Endothelial cell of umbilical vein (primary cell): ENCODE measurements around the gene MRPL42. TPM values are rescaled to one million over a fixed set of nuclear protein-coding genes. Genes with fewer than 3 reads are reported as not detected.
A peak's percentile ranks its signal among the peaks of the same experiment; 100 is the strongest.

ENCODE experiments used
- BruUV-seq: library from RNA; stranded (reverse); fragments of 400-500 nt; replicated peaks from 2 replicates; lab custom pipeline; 2021; lab: Mats Ljungman, UMichigan
- CTCF ChIA-PET: fragments of 300-600, 350-600 bp; sonication (Branson Sonifier 250); formaldehyde crosslinking; loops from one replicate; lab custom pipeline; 2021; ENCODE audit warnings: antibody characterized with exemption, inconsistent platforms; lab: Charles Lee
- POLR2A ChIA-PET: fragments of 300-600, 350-600 bp; sonication (Branson Sonifier 250); formaldehyde crosslinking; loops from one replicate; lab custom pipeline; 2021; ENCODE audit warnings: antibody characterized with exemption, inconsistent platforms; lab: Charles Lee
- DNase-seq: peaks from one replicate; pipeline ENCODE4 v3.0.0-alpha.2; 2011; ENCODE audit warnings: low read depth, low spot score
- FAIRE-seq: peaks from 2 replicates; lab custom pipeline; 2011; peaks lifted over from hg19 to GRCh38; lab: Jason Lieb, UNC
- H2AFZ ChIP-seq: 2 replicates; pipeline ENCODE4 v1.6.0; 2012; ENCODE audit warnings: low read depth, low read length, control low read depth, inconsistent platforms
- H3K27ac ChIP-seq: 2 replicates; pipeline ENCODE4 v1.5.1; 2011; ENCODE audit warnings: low read depth, mild to moderate bottlenecking, control low read depth, low read length, moderate library complexity; ENCODE audit not compliant: insufficient read depth
- H3K27me3 ChIP-seq, 2 experiments: 2 replicates each; pipeline versions ENCODE4 v1.6.0 to v1.6.1; 2011; ENCODE audit warnings: low read length in 2 of 2, mixed read lengths in 1 of 2; ENCODE audit not compliant: control insufficient read depth in 2 of 2, insufficient read depth in 2 of 2
- H3K36me3 ChIP-seq, 2 experiments: 2 replicates in 1 of 2; 3 replicates in 1 of 2; pipeline ENCODE4 v1.5.1; 2011; ENCODE audit warnings: low read length in 2 of 2, mild to moderate bottlenecking in 1 of 2, moderate library complexity in 1 of 2; ENCODE audit not compliant: control insufficient read depth in 2 of 2, insufficient read depth in 2 of 2; ENCODE audit errors: extremely low read depth in 1 of 2
- H3K4me1 ChIP-seq: 3 replicates; pipeline ENCODE4 v1.5.1; 2011; ENCODE audit warnings: mild to moderate bottlenecking, low read length; ENCODE audit not compliant: control insufficient read depth, insufficient read depth; ENCODE audit errors: extremely low read depth
- H3K4me2 ChIP-seq: 2 replicates; pipeline ENCODE4 v1.6.1; 2011; ENCODE audit warnings: low read length, control low read depth, mixed read lengths; ENCODE audit not compliant: insufficient read depth
- H3K4me3 ChIP-seq, 3 experiments: fragments of 200-600 bp in 1 of 3; sonication (generic), shearing (Covaris generic) in 1 of 3; replicated peaks in 1 of 3; 2 replicates each; pipeline ENCODE4 v1.5.1; 2011 to 2016; ENCODE audit warnings: control low read depth in 3 of 3, low read length in 3 of 3, mild to moderate bottlenecking in 2 of 3, inconsistent platforms in 1 of 3, low read depth in 1 of 3, moderate library complexity in 1 of 3; ENCODE audit not compliant: insufficient read depth in 1 of 3
- H3K79me2 ChIP-seq: 2 replicates; pipeline ENCODE4 v1.6.0; 2012; ENCODE audit warnings: low read length, inconsistent platforms; ENCODE audit not compliant: control insufficient read depth, insufficient read depth
- H3K9ac ChIP-seq: replicated peaks from 2 replicates; pipeline ENCODE3; 2011; ENCODE audit warnings: low read length, control low read depth; ENCODE audit not compliant: insufficient read depth; ENCODE audit errors: extremely low read depth
- H3K9me1 ChIP-seq: replicated peaks from 3 replicates; pipeline ENCODE4 v1.6.0; 2011; ENCODE audit warnings: mild to moderate bottlenecking, low read length; ENCODE audit not compliant: control insufficient read depth, insufficient read depth; ENCODE audit errors: extremely low read depth
- H3K9me3 ChIP-seq: replicated peaks from 2 replicates; pipeline ENCODE4 v1.5.1; 2012; ENCODE audit warnings: low read length, inconsistent platforms; ENCODE audit not compliant: control insufficient read depth, insufficient read depth
- H4K20me1 ChIP-seq: replicated peaks from 2 replicates; pipeline ENCODE3; 2011; ENCODE audit warnings: mild to moderate bottlenecking, low read length; ENCODE audit not compliant: control insufficient read depth, insufficient read depth; ENCODE audit errors: extremely low read depth
- EZH2 ChIP-seq: IDR thresholded peaks from 2 replicates; pipeline ENCODE4 v1.6.1; 2012; ENCODE audit warnings: borderline replicate concordance, low read depth, mild to moderate bottlenecking, moderate library complexity, low read length, inconsistent platforms; ENCODE audit not compliant: severe bottlenecking
- FOS ChIP-seq: IDR thresholded peaks from 2 replicates; pipeline ENCODE4 v1.6.1; 2011; ENCODE audit warnings: mild to moderate bottlenecking, low read length, moderate library complexity, borderline replicate concordance; ENCODE audit not compliant: insufficient read depth
- GATA2 ChIP-seq: IDR thresholded peaks from 2 replicates; pipeline ENCODE4 v1.7.0; 2011; ENCODE audit warnings: low read depth, mild to moderate bottlenecking, moderate library complexity, mixed read lengths, low read length; ENCODE audit not compliant: insufficient read length, insufficient read depth
- JUN ChIP-seq: IDR thresholded peaks from 2 replicates; pipeline ENCODE4 v1.6.1; 2011; ENCODE audit warnings: borderline replicate concordance, low read depth; ENCODE audit not compliant: insufficient read length, insufficient read depth
- MYC ChIP-seq: IDR thresholded peaks from one replicate; pipeline ENCODE4 v1.6.1; 2011; ENCODE audit warnings: mild to moderate bottlenecking, low read depth, low read length
- POLR2A ChIP-seq: IDR thresholded peaks from 2 replicates; pipeline ENCODE4 v1.6.1; 2012; ENCODE audit warnings: low read depth, mild to moderate bottlenecking, control low read depth, low read length
- POLR2AphosphoS5 ChIP-seq: IDR thresholded peaks from 2 replicates; pipeline ENCODE4 v1.6.1; 2012; ENCODE audit warnings: low read depth, mild to moderate bottlenecking, control low read depth, low read length, moderate library complexity; ENCODE audit not compliant: insufficient read depth
- dilution Hi-C: fragments of 300-500 bp; cut with MboI; formaldehyde crosslinking; loops from one replicate; pipeline ENCODE4 v1.15.0; 2019; ENCODE audit warnings: low sequenced_read_pairs; ENCODE audit not compliant: extremely low pct_ligation_motif_present
- intact Hi-C: fragments of 100-400 bp; cut with micrococcal nuclease; formaldehyde crosslinking; loops from one replicate; pipeline ENCODE4 v1.10.0; 2022
- polyA plus RNA-seq, 4 experiments: library from polyadenylated mRNA; depleted of rRNA in 3 of 4; stranded (reverse) in 3 of 4; unstranded in 1 of 4; fragments of >200 nt; gene quantifications; 2 replicates each; pipeline versions ENCODE4 v1.2.1 to v1.2.3, GENCODE V29; 2011 to 2012; ENCODE audit warnings: missing spikeins in 1 of 4
- total RNA-seq: library from RNA; stranded (reverse); gene quantifications from 2 replicates; pipeline ENCODE4 v1.2.3, GENCODE V29; 2021
- TF ChIP-seq, protein P1 (sequence below): IDR thresholded peaks from 2 replicates; pipeline ENCODE4 v1.6.1; 2011; ENCODE audit not compliant: insufficient read depth, insufficient read length
- TF ChIP-seq, protein P2 (sequence below), 2 donors: IDR thresholded peaks; 1 replicate in 1 of 2; 2 replicates in 1 of 2; pipeline ENCODE4 v1.5.1; 2011; ENCODE audit warnings: low read length in 2 of 2, mild to moderate bottlenecking in 2 of 2, moderate library complexity in 2 of 2, control low read depth in 1 of 2, inconsistent platforms in 1 of 2, low read depth in 1 of 2; ENCODE audit not compliant: insufficient read depth in 1 of 2; ENCODE audit errors: extremely low read depth in 1 of 2

Gene MRPL42
- total and polyA plus RNA-seq, 2 donors (not counting 3 experiments of a cell fraction or from before 2014, with no cell fraction given) = 38.5 to 61.2 TPM

DNA sequence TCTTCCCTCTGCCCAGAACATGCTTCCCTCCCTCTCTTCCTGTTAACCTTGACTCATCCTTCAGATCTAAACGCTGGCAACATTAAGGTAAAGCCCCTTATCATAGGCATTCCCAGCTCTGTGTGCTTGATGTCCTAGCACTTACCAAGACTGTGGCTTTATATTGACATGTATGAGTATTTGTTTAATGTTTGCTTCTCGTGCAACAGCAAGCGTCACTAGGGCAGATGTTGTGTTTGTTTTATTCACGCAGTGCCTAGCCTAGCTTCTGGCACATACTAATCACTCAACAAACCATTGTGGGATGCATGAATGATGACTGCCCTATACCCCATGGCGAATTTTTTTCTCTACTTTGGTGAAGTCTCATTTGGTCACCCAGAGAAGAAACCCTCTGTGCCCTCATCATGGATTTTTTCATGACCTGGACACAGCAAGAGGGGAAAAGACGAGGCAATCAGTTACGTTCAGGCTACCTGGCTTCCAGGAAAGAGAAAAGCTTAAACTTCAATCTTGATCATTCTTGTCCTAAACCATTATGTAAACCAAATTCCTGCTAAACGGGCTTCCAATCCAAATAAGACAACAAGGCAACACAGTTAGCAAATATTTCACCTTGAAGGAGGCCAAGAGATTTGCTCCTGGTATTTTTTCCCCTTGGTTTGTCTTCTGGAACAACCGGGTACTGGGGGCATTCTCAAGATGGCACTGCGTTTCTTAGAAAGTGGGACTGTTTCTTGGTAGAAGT lies 57.2 kb downstream of the MRPL42 start:
- no peaks in the 10 kb centered on the region for H3K9me1 ChIP-seq
- H3K79me2 ChIP-seq = no peaks in the 10 kb centered on the region
- ChIA-PET CTCF (interaction anchor here (0.7 to 1.6 kb wide), 4 partner anchors 12 to 752 kb away, joined by 3 to 13 read pairs (median 8); no protein-coding TSS in a partner anchor), POLR2A (no interaction called here)
- intact Hi-C loops (loop anchor here (5.0 kb wide), 1 partner anchor 578 kb away; no protein-coding TSS in a partner anchor), dilution Hi-C loops (no loop called here)
- H3K27me3 ChIP-seq = peaks cover 2% of the 10 kb centered on the region in 2 experiments
- no peak overlapping the region for H3K4me3 ChIP-seq
- H3K4me2 ChIP-seq = no peak overlapping the region
- H3K9me3 ChIP-seq = no peaks in the 10 kb centered on the region
- H2AFZ ChIP-seq = no peak overlapping the region
- FAIRE-seq (no peak), DNase-seq (no peak)
- no peak overlapping the region for H3K9ac ChIP-seq
- BruUV-seq = no TSS peak
- no peak overlapping the region for H3K27ac ChIP-seq
- H3K4me1 ChIP-seq = peaks cover 3% of the 10 kb centered on the region
- TF ChIP-seq, protein P1, sequence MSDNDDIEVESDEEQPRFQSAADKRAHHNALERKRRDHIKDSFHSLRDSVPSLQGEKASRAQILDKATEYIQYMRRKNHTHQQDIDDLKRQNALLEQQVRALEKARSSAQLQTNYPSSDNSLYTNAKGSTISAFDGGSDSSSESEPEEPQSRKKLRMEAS = no peak
- no peak for TF ChIP-seq POLR2AphosphoS5
- H3K36me3 ChIP-seq = no peaks in the 10 kb centered on the region
- no peaks in the 10 kb centered on the region for H4K20me1 ChIP-seq

DNA sequence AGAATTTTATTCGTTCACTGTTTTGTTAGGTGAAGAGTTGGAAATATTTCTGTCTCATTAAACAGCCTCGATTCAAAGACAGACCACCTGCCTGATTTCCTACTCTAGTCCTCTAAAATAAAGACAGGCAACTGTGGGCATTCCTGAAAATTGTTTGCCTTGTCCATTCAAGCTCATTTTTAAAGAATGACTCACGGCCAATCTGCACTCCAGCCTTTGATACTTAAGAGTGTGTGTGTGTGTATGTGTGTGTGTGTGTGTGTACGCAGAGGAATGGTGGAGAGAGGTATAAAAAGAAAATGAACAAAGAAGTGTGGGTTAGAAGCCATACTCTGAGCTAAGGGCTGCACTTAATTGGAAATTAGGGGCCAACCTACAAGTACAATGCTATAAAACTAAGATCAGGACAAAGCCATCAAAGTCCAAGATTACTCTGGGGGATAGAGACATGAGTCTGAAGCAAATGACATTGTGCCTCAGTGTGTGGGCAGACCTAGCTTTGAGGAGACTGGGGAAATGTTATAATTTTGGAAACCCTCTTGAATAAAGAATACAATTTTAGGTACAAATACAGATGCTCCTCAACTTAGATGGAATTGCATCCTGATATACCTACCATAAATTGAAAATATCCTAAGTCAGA lies 59.6 kb downstream of the MRPL42 start:
- no peaks in the 10 kb centered on the region for H3K9me3 ChIP-seq
- ChIA-PET POLR2A (no interaction called here), CTCF (interaction anchor here (0.6 to 2.5 kb wide), 14 partner anchors 9 to 576 kb away, joined by 3 to 30 read pairs (median 4); partner anchors contain the start of gene MRPL42)
- no peak overlapping the region for H2AFZ ChIP-seq
- no peak overlapping the region for H3K27ac ChIP-seq
- intact Hi-C loops (loop anchor here (5.0 kb wide), 1 partner anchor 575 kb away; no protein-coding TSS in a partner anchor), dilution Hi-C loops (no loop called here)
- no peak overlapping the region for H3K4me3 ChIP-seq
- no peaks in the 10 kb centered on the region for H3K9me1 ChIP-seq
- TF ChIP-seq MYC (no peak), GATA2 (no peak), POLR2A (no peak), JUN (peak; percentile 48), EZH2 (no peak), FOS (peak; percentile 35), POLR2AphosphoS5 (no peak)
- TF ChIP-seq, protein P2, sequence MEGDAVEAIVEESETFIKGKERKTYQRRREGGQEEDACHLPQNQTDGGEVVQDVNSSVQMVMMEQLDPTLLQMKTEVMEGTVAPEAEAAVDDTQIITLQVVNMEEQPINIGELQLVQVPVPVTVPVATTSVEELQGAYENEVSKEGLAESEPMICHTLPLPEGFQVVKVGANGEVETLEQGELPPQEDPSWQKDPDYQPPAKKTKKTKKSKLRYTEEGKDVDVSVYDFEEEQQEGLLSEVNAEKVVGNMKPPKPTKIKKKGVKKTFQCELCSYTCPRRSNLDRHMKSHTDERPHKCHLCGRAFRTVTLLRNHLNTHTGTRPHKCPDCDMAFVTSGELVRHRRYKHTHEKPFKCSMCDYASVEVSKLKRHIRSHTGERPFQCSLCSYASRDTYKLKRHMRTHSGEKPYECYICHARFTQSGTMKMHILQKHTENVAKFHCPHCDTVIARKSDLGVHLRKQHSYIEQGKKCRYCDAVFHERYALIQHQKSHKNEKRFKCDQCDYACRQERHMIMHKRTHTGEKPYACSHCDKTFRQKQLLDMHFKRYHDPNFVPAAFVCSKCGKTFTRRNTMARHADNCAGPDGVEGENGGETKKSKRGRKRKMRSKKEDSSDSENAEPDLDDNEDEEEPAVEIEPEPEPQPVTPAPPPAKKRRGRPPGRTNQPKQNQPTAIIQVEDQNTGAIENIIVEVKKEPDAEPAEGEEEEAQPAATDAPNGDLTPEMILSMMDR (IDR thresholded peaks at IDR 0.05; ENCODE audit: extremely low read depth in 1 of 2, insufficient read depth in 1 of 2, low read depth in 1 of 2, low read length in 2 of 2) = no peak
- TF ChIP-seq, protein P1 = no peak
- FAIRE-seq (peak; percentile 59), DNase-seq (peak; percentile 62)
- no peak overlapping the region for H3K4me2 ChIP-seq
- H3K36me3 ChIP-seq = no peaks in the 10 kb centered on the region
- no peak overlapping the region for H3K9ac ChIP-seq
- no peaks in the 10 kb centered on the region for H4K20me1 ChIP-seq
- H3K4me1 ChIP-seq = peaks cover 5% of the 10 kb centered on the region
- BruUV-seq = no TSS peak
- no peaks in the 10 kb centered on the region for H3K79me2 ChIP-seq
- peaks cover 2% of the 10 kb centered on the region in 2 experiments for H3K27me3 ChIP-seq
